Measurements from ENCODE around the gene IL24.
A peak's percentile ranks its signal among the peaks of the same experiment; 100 is the strongest.

The IL24 gene

GRCh38 chr1:206935491-206936067, 38.3 kb downstream of the IL24 start:
- in situ Hi-C loops (cut with MboI; ENCODE audit: low pct_unique_long_range_greater_than_20kb, low sequenced_read_pairs, unreplicated experiment): no loop called here
- peak; percentile 80 for TF ChIP-seq CTCF (IDR thresholded peaks at IDR 0.05; ENCODE audit: extremely low read depth, insufficient read depth, missing control alignments)
- peak; percentile 63 for DNase-seq (ENCODE audit: low spot score)

GRCh38 chr1:206937425-206937824, 40.2 kb downstream of the IL24 start:
- in situ Hi-C loops (cut with MboI; ENCODE audit: low pct_unique_long_range_greater_than_20kb, low sequenced_read_pairs, unreplicated experiment): no loop called here
- no peak for TF ChIP-seq CTCF (IDR thresholded peaks at IDR 0.05; ENCODE audit: extremely low read depth, insufficient read depth, missing control alignments)
- no peak for DNase-seq (ENCODE audit: low spot score)

GRCh38 chr1:206939131-206939530, 41.9 kb downstream of the IL24 start:
- in situ Hi-C loops (cut with MboI; ENCODE audit: low pct_unique_long_range_greater_than_20kb, low sequenced_read_pairs, unreplicated experiment): no loop called here
- no peak for DNase-seq (ENCODE audit: low spot score)
- no peak for TF ChIP-seq CTCF (IDR thresholded peaks at IDR 0.05; ENCODE audit: extremely low read depth, insufficient read depth, missing control alignments)

GRCh38 chr1:206939841-206940587, 42.8 kb downstream of the IL24 start:
- TF ChIP-seq CTCF (IDR thresholded peaks at IDR 0.05; ENCODE audit: extremely low read depth, insufficient read depth, missing control alignments): no peak
- in situ Hi-C loops (cut with MboI; ENCODE audit: low pct_unique_long_range_greater_than_20kb, low sequenced_read_pairs, unreplicated experiment): no loop called here
- DNase-seq (ENCODE audit: low spot score): no peak

DNA sequence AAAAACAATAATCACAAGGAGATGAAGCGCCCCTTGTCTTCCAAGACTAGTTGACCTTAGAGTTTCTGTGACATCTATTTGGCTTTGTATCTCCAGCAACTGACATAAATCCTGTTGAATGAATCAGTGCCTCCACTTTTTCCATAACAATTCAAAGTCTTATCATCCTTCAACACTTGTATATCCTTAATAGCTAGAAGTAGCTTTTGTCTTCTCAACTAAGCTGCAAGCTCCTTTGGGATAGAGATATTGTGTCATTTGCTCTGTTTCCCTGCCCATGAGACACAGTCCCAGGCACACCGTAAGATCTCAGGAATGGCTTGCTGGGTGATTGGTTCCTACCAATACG, 43.3 kb downstream of the IL24 start:
- in situ Hi-C loops (cut with MboI; ENCODE audit: low pct_unique_long_range_greater_than_20kb, low sequenced_read_pairs, unreplicated experiment): no loop called here
- no peak for DNase-seq (ENCODE audit: low spot score)
- TF ChIP-seq CTCF (IDR thresholded peaks at IDR 0.05; ENCODE audit: extremely low read depth, insufficient read depth, missing control alignments): no peak

DNA sequence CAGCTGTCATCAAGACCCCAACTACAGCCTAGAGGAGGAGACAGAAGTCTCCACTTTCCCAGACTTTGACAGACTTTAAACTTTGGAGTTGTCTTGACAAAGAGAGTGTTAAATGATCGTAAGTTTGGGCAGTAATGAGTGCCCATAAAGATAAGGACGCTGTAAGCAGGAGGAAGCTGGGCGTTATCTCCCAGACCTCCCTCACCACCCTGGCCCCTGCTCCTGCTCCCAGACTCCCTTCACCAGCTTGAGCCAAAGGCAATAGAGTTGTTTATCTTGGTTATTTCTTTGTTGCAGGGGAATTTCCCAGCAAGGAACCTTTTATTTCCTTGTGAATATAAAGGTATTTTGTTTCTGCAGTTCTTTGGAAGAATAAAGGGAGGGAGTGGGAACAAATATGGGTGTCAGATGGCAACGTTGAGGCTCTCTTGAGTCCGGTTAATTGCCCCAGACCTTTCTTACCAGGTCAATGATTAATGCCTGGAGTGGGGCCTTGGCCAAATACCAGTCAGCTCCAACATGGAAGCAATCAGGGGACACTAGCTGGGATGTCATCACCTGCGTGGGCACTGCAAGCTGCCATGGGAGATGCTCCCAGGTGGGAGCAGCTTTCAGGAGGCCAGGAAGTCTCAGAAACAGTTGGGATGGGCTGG, 44.6 kb downstream of the IL24 start:
- TF ChIP-seq CTCF (IDR thresholded peaks at IDR 0.05; ENCODE audit: extremely low read depth, insufficient read depth, missing control alignments): no peak
- in situ Hi-C loops (cut with MboI; ENCODE audit: low pct_unique_long_range_greater_than_20kb, low sequenced_read_pairs, unreplicated experiment): no loop called here
- DNase-seq (ENCODE audit: low spot score): no peak
